Suprapubic skin (tissue), 4 donors: ENCODE measurements around the gene TYROBP. TPM values are rescaled to one million over a fixed set of nuclear protein-coding genes. Genes with fewer than 3 reads are reported as not detected.

ENCODE experiments used
- DNase-seq, 2 donors: peaks; one replicate each; pipeline ENCODE4 v3.0.0-alpha.2; 2019; ENCODE audit warnings: low spot score in 2 of 2
- H3K27ac ChIP-seq: fragments of 200-600 bp; sonication (generic); one replicate; pipeline ENCODE4 v1.5.1; 2019
- H3K27me3 ChIP-seq: fragments of 200-600 bp; sonication (generic); one replicate; pipeline ENCODE4 v1.5.1; 2019
- H3K36me3 ChIP-seq: fragments of 200-600 bp; sonication (generic); one replicate; pipeline ENCODE4 v1.5.1; 2019
- H3K4me1 ChIP-seq: fragments of 200-600 bp; sonication (generic); one replicate; pipeline ENCODE4 v1.5.1; 2019
- H3K4me3 ChIP-seq: fragments of 200-600 bp; sonication (generic); one replicate; pipeline ENCODE4 v1.5.1; 2019; ENCODE audit warnings: mild to moderate bottlenecking
- H3K9me3 ChIP-seq: fragments of 200-600 bp; sonication (generic); one replicate; pipeline ENCODE4 v1.5.1; 2019
- EP300 ChIP-seq: sonication (generic); formaldehyde crosslinking; IDR thresholded peaks from one replicate; pipeline ENCODE4 v1.6.1; 2017; ENCODE audit warnings: antibody characterized with exemption
- POLR2A ChIP-seq, 2 donors: fragments of 450-650 bp; IDR thresholded peaks; one replicate each; pipeline ENCODE4 v1.6.1; 2017; ENCODE audit warnings: antibody characterized with exemption in 2 of 2, mild to moderate bottlenecking in 2 of 2, moderate library complexity in 2 of 2
- POLR2AphosphoS5 ChIP-seq, 3 donors: sonication (generic); formaldehyde crosslinking; IDR thresholded peaks; one replicate each; pipeline ENCODE4 v1.6.1; 2017; ENCODE audit warnings: antibody characterized with exemption in 3 of 3
- WGBS: methylation state at CpG from one replicate; pipeline ENCODE4 v1.1.5; 2018; 5-methylcytosine and 5-hydroxymethylcytosine counted together
- total RNA-seq, 4 donors: library from RNA; depleted of rRNA; stranded (reverse); fragments of >200 nt; gene quantifications; one replicate each; pipeline ENCODE4 v1.1.0, GENCODE V29; 2016
- TF ChIP-seq, protein P1 (sequence below), 2 donors: fragments of 200-600 bp in 1 of 2; fragments of 450-650 bp in 1 of 2; sonication (generic) in 1 of 2; IDR thresholded peaks; one replicate each; pipeline ENCODE4 v1.5.1; 2016 to 2019; ENCODE audit warnings: antibody characterized with exemption in 2 of 2, mild to moderate bottlenecking in 1 of 2, moderate library complexity in 1 of 2

The TYROBP gene
- total RNA-seq, 4 donors from 2014 or later, result 12.4 to 29.4 (median 15.6) TPM

DNA sequence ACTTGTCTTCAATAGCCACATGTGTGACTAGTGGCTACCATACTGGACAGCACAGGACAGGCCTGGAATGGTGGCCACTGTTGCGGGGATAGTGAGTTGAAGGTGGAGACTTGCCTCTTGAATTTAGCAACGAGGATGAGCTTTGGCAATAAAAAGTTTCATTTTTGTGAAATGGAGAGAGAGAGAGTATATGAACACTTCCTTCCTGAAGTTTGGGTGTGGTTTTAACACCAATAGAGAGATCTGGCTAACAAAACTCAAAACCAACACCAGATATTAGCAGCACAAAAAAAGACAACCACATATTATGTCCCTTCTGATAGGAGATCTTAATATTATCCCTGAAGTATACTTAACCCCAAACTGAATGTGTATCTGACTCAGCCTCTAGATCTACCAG, 21.8 kb upstream of the TYROBP start:
- TF ChIP-seq, protein P1, sequence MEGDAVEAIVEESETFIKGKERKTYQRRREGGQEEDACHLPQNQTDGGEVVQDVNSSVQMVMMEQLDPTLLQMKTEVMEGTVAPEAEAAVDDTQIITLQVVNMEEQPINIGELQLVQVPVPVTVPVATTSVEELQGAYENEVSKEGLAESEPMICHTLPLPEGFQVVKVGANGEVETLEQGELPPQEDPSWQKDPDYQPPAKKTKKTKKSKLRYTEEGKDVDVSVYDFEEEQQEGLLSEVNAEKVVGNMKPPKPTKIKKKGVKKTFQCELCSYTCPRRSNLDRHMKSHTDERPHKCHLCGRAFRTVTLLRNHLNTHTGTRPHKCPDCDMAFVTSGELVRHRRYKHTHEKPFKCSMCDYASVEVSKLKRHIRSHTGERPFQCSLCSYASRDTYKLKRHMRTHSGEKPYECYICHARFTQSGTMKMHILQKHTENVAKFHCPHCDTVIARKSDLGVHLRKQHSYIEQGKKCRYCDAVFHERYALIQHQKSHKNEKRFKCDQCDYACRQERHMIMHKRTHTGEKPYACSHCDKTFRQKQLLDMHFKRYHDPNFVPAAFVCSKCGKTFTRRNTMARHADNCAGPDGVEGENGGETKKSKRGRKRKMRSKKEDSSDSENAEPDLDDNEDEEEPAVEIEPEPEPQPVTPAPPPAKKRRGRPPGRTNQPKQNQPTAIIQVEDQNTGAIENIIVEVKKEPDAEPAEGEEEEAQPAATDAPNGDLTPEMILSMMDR (IDR thresholded peaks at IDR 0.05), result no peak
- TF ChIP-seq POLR2AphosphoS5 (IDR thresholded peaks at IDR 0.05) (no peak), EP300 (no peak), POLR2A (IDR thresholded peaks at IDR 0.05) (no peak)
- Histone ChIP-seq H3K9me3 (no peaks in the 10 kb centered on the region), H3K27ac (no peak overlapping the region), H3K36me3 (no peaks in the 10 kb centered on the region), H3K4me3 (no peak overlapping the region), H3K4me1 (peaks cover 8% of the 10 kb centered on the region), H3K27me3 (peaks cover 4% of the 10 kb centered on the region)
- DNase-seq, result no peak
- WGBS, result 53% methylated on average over 2 of the region's 2 CpGs

DNA sequence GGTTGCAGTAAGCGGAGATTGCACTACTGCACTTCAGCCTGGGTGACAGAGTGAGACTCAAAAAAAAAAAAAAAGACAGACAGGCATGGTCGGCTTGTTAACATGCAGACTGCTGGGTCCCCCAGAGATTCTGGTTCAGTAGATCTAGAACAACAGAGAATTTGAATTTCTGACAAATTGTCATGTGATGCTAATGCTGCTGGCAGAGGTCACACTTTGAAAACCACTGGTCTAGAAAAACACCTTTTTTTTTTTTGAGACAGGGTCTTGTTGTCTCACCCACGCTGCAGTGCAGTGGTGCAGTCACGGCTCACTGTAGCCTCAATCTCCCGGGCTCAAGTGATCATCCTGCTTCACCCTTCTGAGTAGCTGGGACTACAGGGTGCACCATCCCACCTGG, 20.4 kb upstream of the TYROBP start:
- Histone ChIP-seq H3K36me3 (no peaks in the 10 kb centered on the region), H3K27me3 (peaks cover 4% of the 10 kb centered on the region), H3K4me3 (no peak overlapping the region), H3K9me3 (no peaks in the 10 kb centered on the region), H3K27ac (no peak overlapping the region), H3K4me1 (peaks cover 7% of the 10 kb centered on the region)
- no peak for DNase-seq
- WGBS, result 78% methylated on average over 5 of the region's 5 CpGs
- no peak for TF ChIP-seq EP300
- TF ChIP-seq POLR2A (IDR thresholded peaks at IDR 0.05), result no peak
- TF ChIP-seq POLR2AphosphoS5 (IDR thresholded peaks at IDR 0.05), result no peak
- TF ChIP-seq, protein P1 (IDR thresholded peaks at IDR 0.05), result no peak

DNA sequence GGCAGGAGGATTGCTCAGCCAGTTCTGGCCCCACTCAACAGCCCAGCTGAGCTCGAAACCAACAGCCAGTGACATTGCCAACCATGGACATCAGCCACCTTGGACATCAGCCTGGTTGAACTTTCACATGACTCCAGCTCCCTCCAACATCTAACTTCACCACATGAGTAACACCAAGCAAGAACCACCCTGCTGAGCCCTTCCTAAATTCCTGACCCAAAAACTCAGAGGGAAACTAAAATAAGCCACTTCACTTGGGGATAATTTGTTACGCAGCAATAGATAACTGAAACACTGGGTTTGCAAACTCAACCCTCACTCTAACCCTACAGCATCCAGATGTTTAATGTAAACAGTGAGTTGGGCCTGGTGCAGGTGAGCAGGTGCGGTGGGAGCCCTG, 17.4 kb upstream of the TYROBP start:
- Histone ChIP-seq H3K27ac (no peak overlapping the region), H3K9me3 (no peaks in the 10 kb centered on the region), H3K4me3 (no peak overlapping the region), H3K4me1 (no peaks in the 10 kb centered on the region), H3K27me3 (peaks cover 4% of the 10 kb centered on the region), H3K36me3 (no peaks in the 10 kb centered on the region)
- TF ChIP-seq POLR2A (IDR thresholded peaks at IDR 0.05), result no peak
- TF ChIP-seq EP300, result no peak
- TF ChIP-seq POLR2AphosphoS5 (IDR thresholded peaks at IDR 0.05), result no peak
- TF ChIP-seq, protein P1 (IDR thresholded peaks at IDR 0.05), result no peak
- no peak for DNase-seq
- WGBS, result 86% methylated on average over 3 of the region's 3 CpGs

DNA sequence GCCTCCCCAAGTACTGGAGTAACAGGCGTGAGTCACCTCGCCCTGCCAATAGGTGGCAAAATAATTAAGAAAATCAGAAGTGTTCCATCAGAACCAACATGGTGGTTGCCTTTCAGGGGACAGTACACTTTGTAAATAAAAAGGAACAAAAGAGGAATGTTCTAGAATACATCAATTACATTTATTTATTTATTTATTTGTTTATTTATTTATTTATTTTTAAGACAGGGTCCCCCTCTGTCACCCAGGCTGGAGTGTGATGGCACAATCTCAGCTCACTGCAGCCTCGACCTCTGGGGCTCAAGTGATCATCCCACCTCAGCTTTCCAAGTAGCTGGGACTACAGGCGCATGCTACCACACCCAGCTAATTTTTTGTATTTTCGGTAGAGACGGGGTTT, 12.9 kb upstream of the TYROBP start:
- no peak overlapping the region for H3K27ac ChIP-seq
- TF ChIP-seq EP300 (no peak), POLR2AphosphoS5 (IDR thresholded peaks at IDR 0.05) (no peak), POLR2A (IDR thresholded peaks at IDR 0.05) (no peak)
- TF ChIP-seq, protein P1 (IDR thresholded peaks at IDR 0.05), result no peak
- H3K27me3 ChIP-seq, result peaks cover 4% of the 10 kb centered on the region
- H3K4me3 ChIP-seq, result no peak overlapping the region
- no peak for DNase-seq
- H3K9me3 ChIP-seq, result no peaks in the 10 kb centered on the region
- H3K4me1 ChIP-seq, result no peaks in the 10 kb centered on the region
- WGBS, result 86% methylated on average over 6 of the region's 6 CpGs
- no peaks in the 10 kb centered on the region for H3K36me3 ChIP-seq

DNA sequence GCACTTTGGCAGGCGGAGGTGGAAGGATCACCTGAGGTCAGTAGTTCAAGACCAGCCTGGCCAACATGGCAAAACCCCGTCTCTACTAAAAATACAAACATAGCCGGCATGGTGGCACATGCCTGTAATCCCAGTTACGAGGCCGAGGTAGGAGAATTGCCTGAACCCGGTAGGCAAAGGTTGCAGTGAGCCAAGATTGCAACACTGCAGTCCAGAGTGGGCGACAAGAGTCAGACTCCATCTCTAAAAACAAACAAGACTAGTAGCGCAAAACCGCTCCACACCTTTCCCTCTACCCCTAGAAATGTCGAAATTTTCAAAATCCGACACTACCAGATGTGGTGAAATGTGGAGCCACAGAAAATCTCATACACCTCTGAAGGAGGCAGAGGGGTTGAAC, 11.2 kb upstream of the TYROBP start:
- TF ChIP-seq POLR2AphosphoS5 (IDR thresholded peaks at IDR 0.05) (no peak), POLR2A (IDR thresholded peaks at IDR 0.05) (no peak), EP300 (no peak)
- TF ChIP-seq, protein P1 (IDR thresholded peaks at IDR 0.05), result no peak
- no peak for DNase-seq
- Histone ChIP-seq H3K27me3 (no peaks in the 10 kb centered on the region), H3K36me3 (no peaks in the 10 kb centered on the region), H3K4me1 (no peaks in the 10 kb centered on the region), H3K27ac (no peak overlapping the region), H3K9me3 (no peaks in the 10 kb centered on the region), H3K4me3 (no peak overlapping the region)
- 90% methylated on average over 11 of the region's 11 CpGs for WGBS
